Brain microvascular endothelial cell (primary cell): ENCODE results near the gene ALOX15B.

ENCODE experiments used
- DNase-seq: peaks from one replicate; pipeline ENCODE4 v3.0.0-alpha.2; 2020
- H3K27ac ChIP-seq: fragments of 250-450 bp; sonication (Bioruptor Pico); 2 replicates; pipeline ENCODE4 v1.5.1; 2020; ENCODE audit warnings: mild to moderate bottlenecking, moderate library complexity
- H3K27me3 ChIP-seq: fragments of 250-450 bp; sonication (Bioruptor Pico); replicated peaks from 2 replicates; pipeline ENCODE4 v1.5.1; 2020; ENCODE audit warnings: mild to moderate bottlenecking
- H3K36me3 ChIP-seq: fragments of 250-450 bp; sonication (Bioruptor Pico); replicated peaks from 2 replicates; pipeline ENCODE4 v1.5.1; 2020; ENCODE audit warnings: mild to moderate bottlenecking
- H3K4me3 ChIP-seq: 2 replicates; pipeline ENCODE4 v1.5.1; 2011; ENCODE audit warnings: low read depth, mild to moderate bottlenecking, control low read depth, low read length, moderate library complexity
- CTCF ChIP-seq: IDR thresholded peaks from 2 replicates; pipeline ENCODE4 v1.5.1; 2011; ENCODE audit warnings: low read depth, mild to moderate bottlenecking, moderate library complexity, low read length, control low read depth, inconsistent platforms; ENCODE audit errors: missing control alignments
- in situ Hi-C: cut with HindIII; loops from 2 replicates; pipeline ENCODE4 v1.10.0; 2017; ENCODE audit warnings: low sequenced_read_pairs, low pct_ligation_motif_present

Gene ALOX15B

DNA sequence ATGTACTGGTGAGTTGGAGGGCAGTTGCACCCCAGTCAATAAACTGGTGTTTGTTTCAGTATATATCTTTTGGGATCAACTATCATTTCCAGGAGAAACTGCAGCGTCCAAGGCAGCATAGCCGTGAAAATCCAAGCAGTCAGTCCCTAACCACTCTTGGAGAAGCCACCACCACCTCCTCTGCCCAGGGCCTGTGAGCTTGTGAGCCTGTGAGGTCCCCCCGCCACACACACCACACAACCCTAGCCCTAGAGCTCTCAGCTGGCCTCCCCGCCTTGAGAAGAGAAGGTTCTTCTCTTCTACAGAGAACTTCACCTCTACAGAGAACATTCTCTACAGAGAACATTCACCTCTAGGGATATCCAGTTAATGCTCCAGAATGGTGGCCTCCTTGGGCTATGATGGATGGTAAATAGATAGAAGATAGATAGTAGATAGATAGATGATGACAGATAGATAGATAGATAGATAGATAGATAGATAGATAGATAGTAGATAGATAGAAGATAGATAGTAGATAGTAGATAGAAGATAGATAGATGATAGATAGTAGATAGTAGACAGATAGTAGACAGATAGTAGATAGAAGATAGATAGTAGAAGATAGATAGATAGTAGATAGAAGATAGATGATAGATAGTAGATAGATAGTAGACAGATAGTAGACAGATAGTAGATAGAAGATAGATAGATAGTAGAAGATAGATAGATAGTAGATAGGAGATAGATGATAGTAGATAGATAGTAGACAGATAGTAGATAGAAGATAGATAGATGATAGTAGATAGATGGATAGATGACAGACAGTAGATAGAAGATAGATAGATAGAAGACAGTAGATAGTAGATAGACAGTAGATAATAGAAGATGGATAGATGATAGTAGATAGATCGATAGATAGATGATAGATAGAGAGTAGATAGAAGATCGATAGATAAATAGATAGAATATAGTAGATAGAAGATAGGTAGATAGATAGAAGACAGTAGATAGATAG, 13.7 kb downstream of the ALOX15B start:
- H3K4me3 ChIP-seq, result no peak overlapping the region
- no peak for DNase-seq
- no peaks in the 10 kb centered on the region for H3K36me3 ChIP-seq
- H3K27ac ChIP-seq, result no peak overlapping the region
- in situ Hi-C loops, result loop anchor here (10.0 kb wide), 1 partner anchor 62 kb away; the partner anchor contains the start of gene ALOXE3
- peaks cover 4% of the 10 kb centered on the region for H3K27me3 ChIP-seq
- no peak for TF ChIP-seq CTCF

GRCh38 chr17:8053600-8053999, 14.7 kb downstream of the ALOX15B start:
- no peak for TF ChIP-seq CTCF
- DNase-seq, result no peak
- no peak overlapping the region for H3K27ac ChIP-seq
- no peaks in the 10 kb centered on the region for H3K36me3 ChIP-seq
- in situ Hi-C loops, result loop anchor here (10.0 kb wide), 1 partner anchor 61 kb away; the partner anchor contains the start of gene ALOXE3
- peaks cover 4% of the 10 kb centered on the region for H3K27me3 ChIP-seq
- no peak overlapping the region for H3K4me3 ChIP-seq

DNA sequence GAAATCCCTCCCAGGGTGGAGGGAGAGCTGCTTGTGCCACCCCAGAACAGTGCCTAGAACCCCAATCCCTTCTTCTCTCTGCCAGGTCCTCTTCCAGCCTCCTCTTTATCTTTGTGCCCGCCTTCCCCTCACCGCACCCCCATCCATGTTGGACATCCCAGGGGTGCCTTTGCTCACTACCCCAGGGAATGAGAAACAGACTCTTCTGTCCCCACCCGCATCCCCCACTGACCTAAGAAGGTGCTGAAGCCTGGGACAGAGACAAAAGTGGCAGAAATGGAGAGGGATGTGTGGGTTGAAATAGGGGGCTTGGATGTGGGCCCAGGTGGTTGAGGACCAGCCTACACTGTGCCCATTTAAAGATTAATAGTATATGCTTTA, 17.0 kb downstream of the ALOX15B start:
- H3K27ac ChIP-seq, result no peak overlapping the region
- no peaks in the 10 kb centered on the region for H3K36me3 ChIP-seq
- in situ Hi-C loops, result loop anchor here (10.0 kb wide), 1 partner anchor 59 kb away; the partner anchor contains the start of gene ALOXE3
- H3K4me3 ChIP-seq, result no peak overlapping the region
- no peak for DNase-seq
- peaks cover 15% of the 10 kb centered on the region for H3K27me3 ChIP-seq
- TF ChIP-seq CTCF, result no peak

GRCh38 chr17:8056232-8056975, 17.5 kb downstream of the ALOX15B start:
- peak; percentile 80 for DNase-seq
- Histone ChIP-seq H3K4me3 (no peak overlapping the region), H3K27me3 (peaks cover 17% of the 10 kb centered on the region), H3K27ac (no peak overlapping the region), H3K36me3 (no peaks in the 10 kb centered on the region)
- no peak for TF ChIP-seq CTCF
- in situ Hi-C loops, result loop anchor here (10.0 kb wide), 1 partner anchor 58 kb away; the partner anchor contains the start of gene ALOXE3

GRCh38 chr17:8056976-8057625, 18.2 kb downstream of the ALOX15B start:
- in situ Hi-C loops, result loop anchor here (10.0 kb wide), 1 partner anchor 58 kb away; the partner anchor contains the start of gene ALOXE3
- peaks cover 23% of the 10 kb centered on the region for H3K27me3 ChIP-seq
- no peak for DNase-seq
- H3K4me3 ChIP-seq, result no peak overlapping the region
- no peaks in the 10 kb centered on the region for H3K36me3 ChIP-seq
- H3K27ac ChIP-seq, result no peak overlapping the region
- no peak for TF ChIP-seq CTCF
